ENCODE measurements around the gene CYB5R3.

The CYB5R3 gene

DNA sequence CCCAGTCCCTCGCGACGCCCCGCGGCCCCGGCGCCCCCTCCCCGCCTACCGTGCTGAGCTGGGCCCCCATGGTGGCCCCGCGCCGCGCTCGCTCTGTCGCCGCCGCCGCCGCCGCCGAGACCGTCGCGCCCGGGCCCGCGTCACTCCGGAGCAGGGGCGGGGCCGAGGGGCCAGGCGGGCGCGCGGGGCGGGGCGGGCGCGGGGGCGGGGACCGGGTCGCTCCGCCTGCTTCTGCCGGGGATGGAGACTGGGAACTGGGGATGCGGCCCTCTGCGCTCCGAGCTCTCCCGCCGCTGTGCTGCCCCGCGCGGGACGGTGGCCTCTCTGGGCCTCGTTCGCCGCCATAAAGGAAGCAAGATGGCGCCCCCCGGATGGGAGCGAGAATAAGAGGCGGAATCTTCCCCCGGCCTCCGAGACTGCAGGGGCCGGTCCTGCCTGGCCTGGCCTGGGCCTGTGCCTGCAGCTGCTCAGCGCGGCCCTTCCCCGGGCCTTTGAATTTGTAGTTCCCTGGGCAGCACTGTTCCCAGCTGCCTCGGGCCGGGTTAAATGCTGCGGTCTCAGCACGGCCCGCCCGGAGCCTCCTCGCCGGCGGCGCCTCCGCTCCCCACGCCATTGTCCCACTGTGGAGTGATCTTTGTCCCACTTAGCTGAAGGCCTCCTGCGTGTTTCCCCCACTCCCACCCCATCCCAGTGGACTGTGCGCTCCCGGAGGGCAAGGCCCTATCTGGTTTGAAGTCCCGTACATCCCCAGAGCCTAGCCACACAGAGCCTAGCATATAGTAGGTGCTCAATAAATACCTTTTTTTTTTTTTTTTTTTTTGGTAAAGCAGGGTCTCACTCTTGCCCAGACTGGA, at the start of gene CYB5R3:
CYB5R3 (minus strand) TSS at position 147 of the 854 bp plus-strand sequence; CDS start at position 70, 77 bp downstream.
- peak; percentile 78 for DNase-seq

DNA sequence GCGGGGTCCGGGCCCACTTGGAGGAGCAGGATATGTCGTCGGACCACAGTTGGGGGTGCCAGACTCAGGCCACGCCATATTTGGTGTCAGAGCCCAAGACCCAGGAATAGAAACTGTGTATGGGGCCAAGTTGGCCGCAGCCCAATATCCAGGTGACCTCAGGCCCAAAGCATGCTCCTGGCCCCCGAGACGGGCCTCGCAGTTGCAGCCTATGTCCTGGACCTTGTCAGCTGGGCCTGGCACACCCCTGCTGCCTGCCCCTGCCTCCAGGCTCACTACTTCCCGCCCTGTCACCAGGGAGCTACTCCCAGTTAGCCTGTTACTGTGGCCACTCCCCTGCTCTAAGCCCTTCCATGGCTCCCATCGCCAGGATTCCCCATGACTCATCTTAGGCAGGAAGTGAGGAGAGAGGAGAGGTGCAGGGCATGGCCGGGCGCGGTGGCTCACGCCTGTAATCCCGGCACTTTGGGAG, 48.4 kb upstream of the CYB5R3 start:
- no peak for DNase-seq

DNA sequence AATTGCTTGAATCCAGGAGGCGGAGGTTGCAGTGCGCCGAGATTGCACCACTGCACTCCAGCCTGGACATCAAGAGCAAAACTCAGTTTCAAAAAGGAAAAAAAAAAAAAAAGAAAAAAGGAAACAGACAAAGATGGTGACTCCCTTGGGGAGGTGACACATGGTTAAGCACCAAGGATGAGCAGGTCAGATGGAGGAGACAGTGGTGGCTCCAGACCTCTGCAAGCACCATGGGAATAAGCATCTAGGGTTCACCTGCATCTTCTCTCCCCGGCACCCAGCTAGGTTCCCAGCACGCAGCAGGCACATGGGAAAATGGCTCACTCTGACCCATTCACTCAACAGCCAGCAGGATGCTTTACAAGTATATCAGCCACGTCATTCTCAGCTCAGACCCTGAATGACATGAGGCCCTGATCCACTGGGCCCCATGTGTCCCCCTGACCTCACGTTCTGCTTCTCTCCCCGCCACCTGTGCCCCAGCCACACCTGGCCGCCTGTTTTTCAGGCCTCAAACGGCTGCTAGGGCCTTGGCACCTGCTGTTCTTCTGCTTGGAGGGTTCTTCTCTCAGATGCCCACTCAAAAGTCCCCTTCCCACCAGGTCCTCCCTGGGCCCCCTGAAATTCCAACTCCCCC, 47.3 kb upstream of the CYB5R3 start:
- no peak for DNase-seq

DNA sequence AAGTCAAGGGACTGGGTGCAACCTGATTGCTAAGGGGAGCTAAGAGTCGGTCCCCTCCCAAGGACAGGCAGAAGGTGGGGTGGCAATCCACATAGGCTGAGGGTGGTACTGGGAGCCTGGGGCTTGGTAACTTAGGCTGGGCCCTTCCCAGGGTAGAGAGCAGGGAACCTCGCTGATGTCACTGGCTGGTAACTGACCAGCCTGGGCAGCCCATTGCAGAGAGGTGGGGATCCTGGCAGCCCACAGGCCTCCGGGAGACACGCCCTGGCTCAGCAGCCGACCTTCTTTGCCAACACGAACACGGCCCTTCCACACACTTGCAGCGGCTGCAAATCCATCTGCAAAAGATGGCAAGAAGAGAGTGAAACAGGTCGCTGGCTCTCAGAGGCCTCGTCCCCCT, 46.1 kb upstream of the CYB5R3 start:
- no peak for DNase-seq

DNA sequence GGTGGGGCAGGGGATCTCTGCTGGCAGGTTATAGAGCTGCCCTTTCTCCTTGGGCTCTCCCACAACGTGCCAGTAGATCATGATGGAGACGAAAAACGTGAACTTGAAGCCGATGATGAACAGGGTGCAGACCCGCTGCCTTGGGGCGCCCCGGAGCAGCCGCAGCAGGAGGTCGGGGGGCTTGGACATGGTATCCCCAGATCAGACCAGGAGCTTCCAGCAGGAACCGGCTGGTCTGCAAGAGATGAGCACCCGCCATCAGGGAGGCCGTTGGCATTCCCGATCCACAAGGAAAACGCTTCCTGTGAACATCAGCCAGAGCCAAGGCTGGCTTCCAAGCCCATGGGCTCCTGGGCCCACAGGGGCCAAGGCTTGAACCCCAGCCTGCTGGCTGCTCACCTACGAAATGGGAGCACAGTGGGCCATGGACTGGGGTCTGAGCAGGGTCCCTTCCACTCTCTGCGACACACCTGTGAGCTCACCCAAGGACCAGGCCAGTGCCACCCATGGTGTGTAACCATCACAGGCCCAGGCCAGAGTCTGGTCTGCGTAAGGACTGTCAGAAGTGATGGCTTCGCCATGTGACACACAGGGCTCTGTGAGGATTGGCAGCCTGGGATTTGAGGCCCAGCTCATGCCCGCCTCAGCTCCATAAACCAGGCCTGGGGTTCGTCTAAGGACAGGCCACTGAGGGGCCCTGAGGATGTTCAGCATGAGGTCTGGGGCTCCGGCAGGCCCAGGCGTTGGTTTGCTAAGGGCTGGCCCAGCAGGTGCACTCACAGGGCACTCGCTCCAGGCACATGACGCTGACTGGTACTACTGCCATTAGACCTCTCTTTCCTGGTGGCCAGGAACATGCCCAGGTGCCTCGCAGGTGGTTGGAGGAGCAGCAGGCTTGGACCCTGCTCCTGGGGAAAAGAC, 44.8 kb upstream of the CYB5R3 start:
- DNase-seq = no peak

DNA sequence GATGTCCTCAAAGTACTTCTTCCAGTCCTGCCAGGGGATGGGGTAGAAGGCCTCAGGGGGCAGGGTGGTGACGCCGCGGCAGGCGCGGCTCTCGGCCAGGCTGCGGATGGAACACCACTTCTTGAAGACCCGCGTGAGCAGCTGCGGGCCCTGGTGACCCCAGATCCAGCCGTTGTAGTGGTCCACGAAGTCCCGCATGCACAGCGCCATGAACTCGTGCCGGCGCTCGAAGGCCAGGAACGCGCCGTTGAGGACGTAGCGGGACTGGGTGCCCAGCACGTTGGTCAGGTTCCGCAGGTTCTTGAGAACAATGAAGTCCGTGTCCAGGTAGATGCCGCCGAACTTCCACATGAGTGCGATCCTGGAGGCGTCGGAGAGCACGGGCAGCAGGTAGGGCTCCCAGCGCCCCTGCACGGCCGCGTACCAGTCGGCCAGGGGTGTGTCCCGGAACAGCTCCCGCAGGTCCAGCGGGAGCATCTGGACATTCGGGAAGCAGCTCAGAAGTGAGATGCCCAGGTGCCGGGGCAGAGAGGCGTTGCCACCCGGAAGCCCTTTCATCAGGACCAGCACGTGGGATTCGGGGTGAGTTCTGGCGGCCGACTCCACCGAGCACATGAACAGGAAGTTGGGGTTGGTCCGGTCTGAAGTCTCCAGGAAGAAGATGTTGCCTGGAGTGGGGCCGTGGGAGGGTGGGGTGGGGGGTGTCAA, 44.0 kb upstream of the CYB5R3 start:
- no peak for DNase-seq

DNA sequence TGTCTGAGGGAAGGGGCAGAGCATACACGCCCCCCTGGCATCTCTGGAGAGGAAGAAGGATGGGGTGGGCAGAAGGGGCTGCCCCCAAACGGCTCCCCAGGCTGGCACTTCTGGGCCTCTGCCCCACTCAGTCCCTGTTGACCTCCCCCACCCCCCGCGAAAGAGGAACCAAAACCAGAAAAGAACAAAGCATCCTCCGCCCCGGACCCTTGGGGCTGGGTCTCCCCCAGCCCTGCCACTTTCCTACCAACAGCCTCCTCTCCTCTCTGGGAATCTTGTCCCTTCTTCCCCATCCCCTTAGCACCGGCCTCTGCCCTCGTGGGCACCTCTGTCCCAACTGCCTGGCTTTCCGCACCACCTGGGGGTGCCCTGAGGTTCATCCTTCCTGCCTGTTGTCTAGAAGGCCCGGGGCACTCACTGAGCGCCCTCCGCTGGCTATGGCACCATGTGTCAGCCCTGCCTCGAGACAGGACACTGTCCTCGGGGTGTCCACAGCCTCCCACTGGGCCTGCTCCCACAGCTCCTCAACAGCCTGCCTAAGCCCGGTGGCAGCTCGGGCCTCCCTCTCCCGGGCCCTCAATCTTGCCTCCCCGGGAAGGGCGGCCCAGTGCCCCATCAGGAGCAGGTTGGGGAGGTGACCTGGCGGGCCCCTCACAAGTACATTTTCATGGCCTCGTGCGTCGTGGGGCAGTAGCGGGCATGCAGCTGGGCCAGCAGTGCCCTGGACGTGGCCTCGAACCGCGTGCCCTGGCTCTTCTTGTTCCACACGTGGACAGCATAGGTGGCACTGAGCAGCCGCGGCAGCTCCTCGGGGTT, 43.3 kb upstream of the CYB5R3 start:
- peak; percentile 24 for DNase-seq

DNA sequence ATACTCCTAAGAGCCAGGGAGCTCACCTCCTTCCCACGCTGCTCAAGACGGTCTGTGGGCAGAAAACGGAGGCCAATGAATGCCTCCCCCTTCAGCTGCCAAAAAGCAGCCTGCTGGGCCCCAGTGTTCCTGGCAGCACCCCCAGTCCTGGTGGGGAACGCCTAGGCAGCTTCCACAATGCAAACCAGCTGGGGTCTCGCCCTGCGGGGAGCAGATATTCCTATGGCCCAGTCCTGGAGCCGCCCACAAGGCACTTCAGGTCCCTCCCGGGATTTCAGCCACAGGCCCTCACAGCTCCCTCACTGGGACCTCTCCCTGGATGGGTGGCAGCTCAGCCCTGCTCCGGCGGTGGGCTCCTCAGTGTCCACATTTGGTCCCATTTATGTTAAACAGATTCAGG, 42.2 kb upstream of the CYB5R3 start:
- DNase-seq = no peak

DNA sequence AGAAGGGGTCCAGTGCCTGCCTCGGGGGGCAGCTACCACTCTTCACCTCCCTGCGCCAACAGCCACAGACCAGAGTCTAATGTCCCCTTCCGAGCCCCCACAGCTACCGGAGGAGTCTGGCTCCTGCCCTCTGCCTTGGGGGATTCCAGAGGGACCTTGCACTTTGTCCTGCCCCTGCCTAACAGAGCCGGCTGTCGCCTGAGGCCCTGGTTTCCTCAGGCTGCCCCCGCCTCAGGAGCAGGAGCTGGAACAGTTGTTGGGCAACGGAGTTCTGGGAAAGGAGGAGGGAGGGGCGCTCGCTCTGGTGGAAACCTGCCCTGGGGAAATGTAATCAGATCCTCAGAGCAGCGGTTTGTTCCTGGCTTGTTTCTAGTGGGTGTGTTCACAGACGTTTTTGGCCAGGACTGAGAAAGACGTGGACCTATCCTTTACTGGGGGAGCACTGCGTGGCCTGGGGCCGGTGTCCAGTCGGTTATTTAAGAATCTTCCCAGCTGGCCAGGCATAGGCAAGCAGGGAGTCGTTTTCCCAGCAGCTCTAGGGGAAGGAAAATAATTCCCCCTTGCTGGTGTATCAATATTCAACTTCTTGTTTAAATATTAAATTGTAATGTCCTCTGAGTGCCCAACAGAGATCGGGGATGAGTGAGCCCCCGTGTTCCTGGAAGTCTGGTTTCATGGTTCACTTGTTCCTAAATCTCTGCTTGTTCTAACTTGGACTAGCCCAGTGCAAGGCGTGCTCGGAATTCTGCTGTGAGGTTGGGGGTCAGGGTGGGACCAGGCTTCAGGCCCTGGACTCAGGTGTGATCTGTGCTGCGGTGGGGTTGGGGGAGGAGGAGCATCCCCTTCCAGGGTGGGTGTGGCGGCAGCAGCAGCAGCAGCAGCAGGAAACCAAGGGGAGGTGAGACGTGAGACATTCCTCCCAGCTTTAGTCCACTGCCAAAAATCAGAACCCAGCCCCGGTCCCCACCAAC, 39.3 kb upstream of the CYB5R3 start:
- DNase-seq = no peak

DNA sequence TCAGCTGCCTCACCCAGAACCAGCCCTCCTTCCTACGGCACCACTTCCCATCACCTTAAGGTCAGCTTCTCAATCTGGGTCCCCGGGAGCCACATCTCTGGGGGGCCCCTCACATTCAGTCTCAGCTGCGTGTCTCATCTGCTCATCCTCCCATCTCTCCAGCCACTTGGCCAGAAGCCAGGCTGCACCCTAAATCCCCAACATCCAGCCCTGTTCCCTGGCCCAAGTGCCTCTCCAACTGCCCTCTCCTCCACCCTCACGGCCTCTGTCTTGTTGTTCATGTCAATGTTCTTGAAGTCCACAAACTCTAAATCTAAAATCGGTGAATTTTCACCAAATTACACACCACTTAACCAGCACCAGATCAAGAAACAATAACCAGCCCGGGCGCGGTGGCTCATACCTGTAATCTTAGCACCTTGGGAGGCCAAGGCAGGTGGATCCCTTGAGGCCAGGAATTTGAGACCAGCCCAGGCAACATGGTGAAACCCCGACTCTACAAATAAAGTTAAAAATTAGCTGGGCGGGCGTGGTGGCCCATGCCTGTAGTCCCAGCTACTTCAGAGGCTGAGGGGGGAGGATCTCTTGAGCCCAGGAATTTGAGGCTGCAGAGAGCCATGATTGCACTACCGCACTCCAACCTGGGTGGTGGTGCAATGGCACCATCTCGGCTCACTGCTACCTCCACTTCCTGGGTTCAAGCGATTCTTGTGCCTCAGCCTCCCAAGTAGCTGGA, 37.7 kb upstream of the CYB5R3 start:
- no peak for DNase-seq

DNA sequence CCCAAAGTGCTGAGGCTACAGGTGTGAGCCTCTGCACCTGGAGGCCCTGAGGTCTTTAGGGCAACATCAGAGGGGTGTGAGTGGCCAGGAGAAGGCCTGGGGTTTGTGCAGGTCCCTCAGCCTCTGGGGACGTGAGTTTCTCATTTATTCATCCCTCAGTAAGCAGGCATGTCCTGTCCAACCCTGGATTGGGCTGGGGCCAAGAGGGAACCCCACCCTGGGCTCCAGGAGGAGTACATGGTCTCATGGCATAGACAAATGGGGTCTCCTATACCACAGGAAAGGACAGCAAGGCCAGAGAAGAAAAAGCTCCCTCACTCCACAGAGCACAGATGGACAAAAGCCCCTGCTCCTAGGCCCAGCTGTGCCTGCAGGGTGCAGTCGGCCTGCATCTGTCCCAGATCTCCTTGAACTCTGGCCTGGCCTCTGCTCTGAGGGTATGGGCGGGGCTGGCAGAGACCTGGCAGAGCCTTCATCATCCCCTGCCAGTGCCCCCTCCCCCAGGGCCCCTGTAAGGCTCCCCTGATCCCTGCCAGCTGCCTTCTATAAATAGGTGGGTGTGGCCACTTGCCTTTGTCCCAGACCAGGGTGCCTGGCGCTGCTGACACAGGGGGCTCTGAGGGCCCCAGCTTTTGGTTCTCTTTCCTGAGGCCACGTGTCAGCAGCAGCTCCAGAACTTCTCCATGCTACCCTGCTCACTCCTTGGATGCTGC, 36.9 kb upstream of the CYB5R3 start:
- no peak for DNase-seq

DNA sequence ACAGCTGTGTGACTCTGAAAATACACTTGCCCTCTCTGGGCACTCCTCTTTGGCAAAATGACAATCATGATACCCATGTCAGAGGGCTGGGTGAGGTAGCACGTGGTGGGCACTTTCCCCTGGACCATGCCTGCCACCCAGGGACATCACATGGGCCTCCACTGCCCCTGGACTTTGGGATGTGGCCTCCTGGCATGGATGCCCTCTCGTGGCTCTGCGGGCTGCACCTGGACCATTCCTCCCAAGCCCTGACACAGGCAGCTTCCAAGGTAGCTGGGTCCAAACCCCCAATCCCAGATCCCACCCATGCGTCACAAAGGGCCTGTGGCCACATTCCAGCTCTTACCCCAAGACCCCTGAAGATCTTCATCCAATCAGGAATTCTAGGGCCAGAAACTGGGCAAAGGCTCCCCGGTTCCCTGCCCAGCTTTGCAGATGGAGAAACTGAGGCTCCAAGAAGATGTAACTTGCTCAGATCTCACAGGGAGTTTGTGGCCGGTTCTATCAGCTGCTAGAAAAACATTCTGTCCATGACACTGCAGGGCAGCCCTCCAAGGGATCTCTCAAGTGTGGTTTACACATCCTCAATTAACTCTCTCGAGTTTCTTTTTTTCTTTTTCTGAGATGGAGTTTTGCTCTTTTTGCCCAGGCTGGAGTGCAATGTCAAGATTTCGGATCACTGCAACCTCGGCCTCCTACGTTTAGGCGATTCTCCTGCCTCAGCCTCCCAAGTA, 35.4 kb upstream of the CYB5R3 start:
- DNase-seq = no peak

DNA sequence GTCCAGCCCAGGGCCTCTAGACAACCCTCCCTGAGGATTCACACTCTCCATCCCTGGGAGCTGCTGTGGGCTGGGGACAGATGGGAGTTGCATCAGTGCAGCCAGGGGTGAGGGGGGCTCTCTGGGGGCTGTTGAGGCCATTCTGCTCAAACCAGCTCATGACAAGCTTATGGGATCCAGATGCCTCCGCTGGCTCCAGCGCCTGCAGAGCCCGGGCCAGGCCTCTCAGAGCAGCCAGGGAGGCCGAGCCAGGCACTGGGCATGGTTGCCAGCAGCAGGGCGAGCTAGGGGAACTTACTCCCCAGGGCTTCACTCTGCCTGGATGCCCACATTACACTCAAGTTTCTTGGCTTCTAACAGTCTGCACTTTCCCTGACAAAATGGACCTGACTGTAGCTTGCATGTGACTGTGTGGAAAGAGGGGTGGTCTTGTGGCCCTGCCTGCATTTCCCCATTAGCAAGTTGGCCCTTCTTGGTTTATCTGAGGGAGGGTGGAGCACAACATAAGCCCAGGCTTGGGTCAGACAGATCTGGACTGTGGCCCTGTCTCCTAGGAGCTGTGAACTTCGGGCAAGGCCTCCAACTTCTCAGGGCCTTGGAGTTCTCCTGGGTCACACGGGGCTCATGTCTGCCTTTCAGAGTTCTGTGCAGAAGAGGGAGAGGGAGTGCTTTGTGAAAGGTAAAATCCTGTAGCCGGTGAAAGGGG, 34.5 kb upstream of the CYB5R3 start:
- no peak for DNase-seq

DNA sequence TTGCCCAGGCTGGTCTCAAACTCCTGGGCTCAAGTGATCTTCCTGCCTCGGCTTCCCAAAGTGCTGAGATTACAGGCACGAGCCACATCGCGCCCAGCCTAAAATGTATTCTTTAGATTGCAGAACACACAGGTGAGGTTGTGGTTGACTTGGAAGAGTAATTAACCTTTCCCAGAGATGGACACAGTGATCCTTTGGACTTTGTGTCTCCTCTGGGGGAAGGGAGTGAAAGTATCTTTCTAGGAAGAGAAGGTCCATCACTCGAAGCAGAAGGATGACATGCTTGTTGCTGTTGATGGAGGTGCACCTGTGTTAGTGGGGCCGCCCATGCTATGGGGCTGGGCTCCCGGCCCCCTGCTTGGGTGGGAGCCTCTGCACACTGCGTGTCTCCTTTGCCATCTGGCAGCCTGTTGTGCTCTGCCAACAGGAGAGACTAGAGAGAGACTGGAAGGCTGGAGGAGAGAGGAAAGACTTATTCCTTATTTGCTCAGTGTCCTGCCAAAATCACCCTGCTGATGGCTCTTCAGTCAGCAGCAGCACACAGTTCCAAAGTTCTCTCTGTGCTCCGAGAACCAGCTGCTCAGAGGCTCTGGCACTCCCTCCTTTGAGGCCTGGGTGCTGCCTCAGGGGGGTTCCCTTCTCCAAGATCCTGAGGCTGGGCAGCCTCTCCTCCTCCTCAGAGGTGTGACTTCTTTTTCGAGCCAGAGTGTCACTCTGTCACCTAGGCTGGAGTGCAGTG, 33.1 kb upstream of the CYB5R3 start:
- DNase-seq = no peak

DNA sequence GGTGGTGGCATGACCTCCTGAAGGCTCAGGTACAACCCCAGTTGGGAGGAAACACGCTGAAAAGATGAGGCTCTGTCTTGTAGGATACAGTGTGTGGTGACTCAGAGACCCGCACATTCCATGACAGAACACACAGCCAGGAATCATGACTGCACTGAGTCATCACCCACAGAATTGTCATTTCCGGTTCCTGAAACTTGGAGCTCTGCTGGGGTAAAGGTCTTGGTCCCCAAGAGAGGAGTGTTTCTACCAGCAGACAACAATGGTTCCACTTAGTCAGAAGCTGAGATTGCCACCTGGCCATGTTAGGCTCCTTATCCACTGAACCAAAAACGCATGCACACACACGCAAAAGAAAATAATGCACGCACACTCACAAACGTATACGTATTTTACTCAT, 31.5 kb upstream of the CYB5R3 start:
- peak; percentile 37 for DNase-seq

DNA sequence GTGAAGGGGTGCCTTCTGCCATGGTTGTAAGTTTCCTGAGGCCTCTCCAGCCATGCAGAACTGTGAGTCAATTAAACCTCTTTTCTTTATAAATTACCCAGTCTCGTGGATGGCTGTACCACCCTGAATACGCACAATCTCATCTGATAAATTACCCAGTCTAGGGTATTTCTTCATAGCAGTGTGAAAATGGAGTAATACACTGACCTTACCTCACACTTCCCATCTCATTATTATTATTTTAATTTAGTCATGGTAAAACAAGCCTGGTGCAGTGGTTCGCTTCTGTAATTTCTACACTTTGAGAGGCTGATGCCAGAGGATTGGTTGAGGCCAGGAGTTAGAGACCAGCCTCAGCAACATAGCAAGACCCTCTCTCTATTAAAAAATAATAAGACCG, 30.5 kb upstream of the CYB5R3 start:
- DNase-seq = no peak

DNA sequence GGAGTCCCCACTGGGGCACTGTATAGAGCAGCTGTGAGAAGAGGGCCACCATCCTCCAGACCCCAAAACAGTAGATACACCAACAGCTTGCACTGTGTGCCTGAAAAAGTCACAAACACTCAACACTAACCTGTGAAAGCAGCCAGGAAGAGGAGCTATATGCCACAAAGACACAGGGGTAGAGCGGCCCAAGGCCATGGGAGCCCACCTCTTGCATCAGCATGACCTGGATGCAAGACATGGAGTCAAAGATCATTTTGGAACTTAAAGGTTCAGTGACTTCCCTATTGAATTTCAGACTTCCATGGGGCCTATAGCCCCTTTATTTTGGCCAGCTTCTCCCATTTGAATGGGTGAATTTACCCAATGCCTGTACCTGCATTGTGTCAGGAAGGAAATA, 29.7 kb upstream of the CYB5R3 start:
- no peak for DNase-seq
